Measurements from ENCODE around the gene PRSS36. TPM values are rescaled to one million over a fixed set of nuclear protein-coding genes. Genes with fewer than 3 reads are reported as not detected.

The PRSS36 gene
- total and polyA plus RNA-seq, 2 of the 4 experiments (the other 2 are of a cell fraction) = 0.18 to 0.55 TPM

DNA sequence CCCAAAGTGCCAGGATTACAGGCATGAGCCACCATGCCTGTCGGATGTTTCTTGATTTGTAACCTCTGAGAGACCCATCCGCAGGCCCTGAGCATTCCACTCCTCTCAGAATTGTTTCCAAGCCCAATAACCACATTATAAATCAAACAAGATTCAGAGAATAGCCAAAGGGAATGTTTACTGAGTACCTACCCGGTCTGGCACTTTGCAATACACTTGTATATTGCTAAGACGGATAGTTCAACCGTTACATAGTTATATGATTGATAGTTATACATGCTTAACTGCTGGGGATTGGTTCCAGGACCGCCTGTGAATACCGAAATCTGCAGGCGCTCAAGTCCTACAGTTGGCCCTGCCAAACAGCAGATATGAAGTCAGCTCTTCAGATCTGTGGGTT lies 35.4 kb downstream of the PRSS36 start:
- Histone ChIP-seq H2BK5ac (ENCODE audit: low read depth, low read length, poor library complexity, severe bottlenecking) (no peak overlapping the region), H3K9ac (ENCODE audit: low read depth, low read length) (no peak overlapping the region), H4K8ac (ENCODE audit: low read depth in 2 of 2, low read length in 2 of 2) (no peak overlapping the region), H2AK5ac (ENCODE audit: low read depth, low read length) (no peak overlapping the region), H3K36me3 (ENCODE audit: control insufficient read depth, insufficient read depth, low read length) (peaks cover 37% of the 10 kb centered on the region), H3K27me3 (ENCODE audit: control insufficient read depth, insufficient read depth, low read length) (no peaks in the 10 kb centered on the region), H3K4me3 (ENCODE audit: insufficient read depth, low read depth, low read length) (no peak overlapping the region), H2AK9ac (replicated peaks; ENCODE audit: low read depth, low read length, poor library complexity) (no peak overlapping the region), H3K14ac (replicated peaks; ENCODE audit: low read depth, low read length) (no peak overlapping the region), H3K4me2 (ENCODE audit: low read depth, low read length) (no peak overlapping the region), H3K4ac (ENCODE audit: low read depth, low read length) (no peak overlapping the region), H2BK20ac (ENCODE audit: low read depth, low read length) (no peak overlapping the region), H2BK15ac (ENCODE audit: low read depth, low read length) (no peak overlapping the region), H4K5ac (ENCODE audit: low read depth, low read length) (no peak overlapping the region), H3K9me3 (ENCODE audit: control insufficient read depth, insufficient read depth, low read length) (no peaks in the 10 kb centered on the region), H3K56ac (ENCODE audit: extremely low read depth, insufficient read depth, low read length) (no peak overlapping the region), H2AFZ (replicated peaks; ENCODE audit: low read length, poor library complexity) (no peak overlapping the region), H3K23ac (ENCODE audit: low read depth, low read length) (no peak overlapping the region), H3K4me1 (ENCODE audit: control insufficient read depth, insufficient read depth, low read length) (0 out of 2 replicates have a peak, but pooled peaks cover 3% of the 10 kb centered on the region), H3K9me1 (ENCODE audit: insufficient read depth, low read length) (peaks cover 8% of the 10 kb centered on the region), H4K20me1 (ENCODE audit: insufficient read depth, low read length) (peaks cover 9% of the 10 kb centered on the region), H3K79me1 (ENCODE audit: low read depth in 1 of 2, low read length in 2 of 2) (peaks cover 28 to 55% of the 10 kb centered on the region in 2 experiments), H4K91ac (ENCODE audit: insufficient read depth, low read depth, low read length) (no peak overlapping the region), H3K27ac (ENCODE audit: insufficient read depth, low read length) (no peak overlapping the region), H2BK120ac (ENCODE audit: low read depth, low read length) (no peak overlapping the region), H3K18ac (ENCODE audit: low read depth, low read length) (no peak overlapping the region)
- DNase-seq = no peak
- intact Hi-C loops (cut with micrococcal nuclease) (no loop called here), in situ Hi-C loops (cut with MboI; ENCODE audit: low sequenced_read_pairs) (no loop called here), dilution Hi-C loops (cut with HindIII; ENCODE audit: low sequenced_read_pairs, unreplicated experiment) (no loop called here)
- no peak for ATAC-seq (ENCODE audit: low read depth)
- no TSS peak for BruUV-seq (replicated peaks)
- TF ChIP-seq RAD21 (IDR thresholded peaks at IDR 0.05; ENCODE audit: low read length) = no peak
- no peak for TF ChIP-seq BHLHE40 (IDR thresholded peaks at IDR 0.05; ENCODE audit: low read depth, low read length)
- TF ChIP-seq RFX5 (IDR thresholded peaks at IDR 0.05; ENCODE audit: low read depth, low read length) = no peak
- no peak for TF ChIP-seq NFE2L2 (IDR thresholded peaks at IDR 0.05; ENCODE audit: low read depth, low read length)
- TF ChIP-seq FOS (IDR thresholded peaks at IDR 0.05; ENCODE audit: low read depth, low read length) = no peak
- no peak for TF ChIP-seq MXI1 (IDR thresholded peaks at IDR 0.05; ENCODE audit: borderline replicate concordance, low read depth, low read length)
- TF ChIP-seq, protein P1, sequence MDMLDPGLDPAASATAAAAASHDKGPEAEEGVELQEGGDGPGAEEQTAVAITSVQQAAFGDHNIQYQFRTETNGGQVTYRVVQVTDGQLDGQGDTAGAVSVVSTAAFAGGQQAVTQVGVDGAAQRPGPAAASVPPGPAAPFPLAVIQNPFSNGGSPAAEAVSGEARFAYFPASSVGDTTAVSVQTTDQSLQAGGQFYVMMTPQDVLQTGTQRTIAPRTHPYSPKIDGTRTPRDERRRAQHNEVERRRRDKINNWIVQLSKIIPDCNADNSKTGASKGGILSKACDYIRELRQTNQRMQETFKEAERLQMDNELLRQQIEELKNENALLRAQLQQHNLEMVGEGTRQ (IDR thresholded peaks at IDR 0.05; ENCODE audit: low read depth, low read length) = no peak
- no peak for TF ChIP-seq MAFK (IDR thresholded peaks at IDR 0.05; ENCODE audit: low read depth, low read length)
- no peak for TF ChIP-seq SMC3 (IDR thresholded peaks at IDR 0.05; ENCODE audit: low read depth, low read length)
- TF ChIP-seq, protein P2, sequence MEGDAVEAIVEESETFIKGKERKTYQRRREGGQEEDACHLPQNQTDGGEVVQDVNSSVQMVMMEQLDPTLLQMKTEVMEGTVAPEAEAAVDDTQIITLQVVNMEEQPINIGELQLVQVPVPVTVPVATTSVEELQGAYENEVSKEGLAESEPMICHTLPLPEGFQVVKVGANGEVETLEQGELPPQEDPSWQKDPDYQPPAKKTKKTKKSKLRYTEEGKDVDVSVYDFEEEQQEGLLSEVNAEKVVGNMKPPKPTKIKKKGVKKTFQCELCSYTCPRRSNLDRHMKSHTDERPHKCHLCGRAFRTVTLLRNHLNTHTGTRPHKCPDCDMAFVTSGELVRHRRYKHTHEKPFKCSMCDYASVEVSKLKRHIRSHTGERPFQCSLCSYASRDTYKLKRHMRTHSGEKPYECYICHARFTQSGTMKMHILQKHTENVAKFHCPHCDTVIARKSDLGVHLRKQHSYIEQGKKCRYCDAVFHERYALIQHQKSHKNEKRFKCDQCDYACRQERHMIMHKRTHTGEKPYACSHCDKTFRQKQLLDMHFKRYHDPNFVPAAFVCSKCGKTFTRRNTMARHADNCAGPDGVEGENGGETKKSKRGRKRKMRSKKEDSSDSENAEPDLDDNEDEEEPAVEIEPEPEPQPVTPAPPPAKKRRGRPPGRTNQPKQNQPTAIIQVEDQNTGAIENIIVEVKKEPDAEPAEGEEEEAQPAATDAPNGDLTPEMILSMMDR (conservative IDR thresholded peaks at IDR 0.05; ENCODE audit: low read depth, low read length) = no peak
- TF ChIP-seq, protein P3, sequence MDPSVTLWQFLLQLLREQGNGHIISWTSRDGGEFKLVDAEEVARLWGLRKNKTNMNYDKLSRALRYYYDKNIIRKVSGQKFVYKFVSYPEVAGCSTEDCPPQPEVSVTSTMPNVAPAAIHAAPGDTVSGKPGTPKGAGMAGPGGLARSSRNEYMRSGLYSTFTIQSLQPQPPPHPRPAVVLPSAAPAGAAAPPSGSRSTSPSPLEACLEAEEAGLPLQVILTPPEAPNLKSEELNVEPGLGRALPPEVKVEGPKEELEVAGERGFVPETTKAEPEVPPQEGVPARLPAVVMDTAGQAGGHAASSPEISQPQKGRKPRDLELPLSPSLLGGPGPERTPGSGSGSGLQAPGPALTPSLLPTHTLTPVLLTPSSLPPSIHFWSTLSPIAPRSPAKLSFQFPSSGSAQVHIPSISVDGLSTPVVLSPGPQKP (IDR thresholded peaks at IDR 0.05; ENCODE audit: borderline replicate concordance, low read depth, low read length) = no peak
- TF ChIP-seq RCOR1 (IDR thresholded peaks at IDR 0.05; ENCODE audit: insufficient replicate concordance, low read length) = no peak
- no peak for TF ChIP-seq MAZ (IDR thresholded peaks at IDR 0.05; ENCODE audit: borderline replicate concordance, low read depth, low read length)
- no peak for TF ChIP-seq CHD1 (IDR thresholded peaks at IDR 0.05; ENCODE audit: low read depth, low read length)
- TF ChIP-seq POLR2A (IDR thresholded peaks at IDR 0.05; ENCODE audit: low read depth, low read length) = no peak
- TF ChIP-seq CEBPB (IDR thresholded peaks at IDR 0.05; ENCODE audit: low read depth, low read length) = no peak
- CTCF ChIA-PET = no interaction called here
- POLR2A ChIA-PET (ENCODE audit: unreplicated experiment) = no interaction called here
- WGBS, 2 experiments (ENCODE audit: extremely low coverage in 2 of 2, insufficient read length in 1 of 2) = 80% methylated on average over 1 of the region's 8 CpGs; no CpG with 5 or more reads in 1 of the 2 experiments
